HFF-Myc (cell line): ENCODE data around the gene FTL.

Source experiments
- DNase-seq: peaks from one replicate; pipeline ENCODE4 v3.0.0-alpha.2; 2011; ENCODE audit warnings: low read depth; ENCODE audit errors: extremely low read depth
- H3K4me3 ChIP-seq: replicated peaks from 2 replicates; pipeline ENCODE4 v1.5.1; 2011; ENCODE audit warnings: low read depth, mild to moderate bottlenecking, control low read depth, low read length
- TF ChIP-seq, protein P1 (sequence below): IDR thresholded peaks from 2 replicates; pipeline ENCODE4 v1.5.1; 2012; ENCODE audit warnings: mild to moderate bottlenecking, low read depth, low read length, control low read depth; ENCODE audit errors: missing control alignments

The FTL gene

DNA sequence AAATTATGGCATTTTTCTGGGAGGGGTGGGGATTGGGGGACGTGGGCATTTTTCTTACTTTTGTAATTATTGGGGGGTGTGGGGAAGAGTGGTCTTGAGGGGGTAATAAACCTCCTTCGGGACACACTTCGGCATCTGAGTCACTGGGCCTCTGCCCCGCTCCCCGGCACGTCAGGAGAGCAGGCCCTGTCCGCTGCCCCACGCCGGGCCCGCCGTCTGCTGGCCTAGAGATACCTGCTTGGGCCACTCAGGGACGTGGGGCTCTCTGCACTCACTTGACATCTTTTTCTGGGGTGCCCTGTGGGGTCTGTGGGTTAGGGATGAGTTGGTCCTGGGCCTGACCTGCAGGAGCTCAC is 3.5 kb upstream of the FTL start:
- H3K4me3 ChIP-seq = no peak overlapping the region
- TF ChIP-seq, protein P1, sequence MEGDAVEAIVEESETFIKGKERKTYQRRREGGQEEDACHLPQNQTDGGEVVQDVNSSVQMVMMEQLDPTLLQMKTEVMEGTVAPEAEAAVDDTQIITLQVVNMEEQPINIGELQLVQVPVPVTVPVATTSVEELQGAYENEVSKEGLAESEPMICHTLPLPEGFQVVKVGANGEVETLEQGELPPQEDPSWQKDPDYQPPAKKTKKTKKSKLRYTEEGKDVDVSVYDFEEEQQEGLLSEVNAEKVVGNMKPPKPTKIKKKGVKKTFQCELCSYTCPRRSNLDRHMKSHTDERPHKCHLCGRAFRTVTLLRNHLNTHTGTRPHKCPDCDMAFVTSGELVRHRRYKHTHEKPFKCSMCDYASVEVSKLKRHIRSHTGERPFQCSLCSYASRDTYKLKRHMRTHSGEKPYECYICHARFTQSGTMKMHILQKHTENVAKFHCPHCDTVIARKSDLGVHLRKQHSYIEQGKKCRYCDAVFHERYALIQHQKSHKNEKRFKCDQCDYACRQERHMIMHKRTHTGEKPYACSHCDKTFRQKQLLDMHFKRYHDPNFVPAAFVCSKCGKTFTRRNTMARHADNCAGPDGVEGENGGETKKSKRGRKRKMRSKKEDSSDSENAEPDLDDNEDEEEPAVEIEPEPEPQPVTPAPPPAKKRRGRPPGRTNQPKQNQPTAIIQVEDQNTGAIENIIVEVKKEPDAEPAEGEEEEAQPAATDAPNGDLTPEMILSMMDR = no peak

DNA sequence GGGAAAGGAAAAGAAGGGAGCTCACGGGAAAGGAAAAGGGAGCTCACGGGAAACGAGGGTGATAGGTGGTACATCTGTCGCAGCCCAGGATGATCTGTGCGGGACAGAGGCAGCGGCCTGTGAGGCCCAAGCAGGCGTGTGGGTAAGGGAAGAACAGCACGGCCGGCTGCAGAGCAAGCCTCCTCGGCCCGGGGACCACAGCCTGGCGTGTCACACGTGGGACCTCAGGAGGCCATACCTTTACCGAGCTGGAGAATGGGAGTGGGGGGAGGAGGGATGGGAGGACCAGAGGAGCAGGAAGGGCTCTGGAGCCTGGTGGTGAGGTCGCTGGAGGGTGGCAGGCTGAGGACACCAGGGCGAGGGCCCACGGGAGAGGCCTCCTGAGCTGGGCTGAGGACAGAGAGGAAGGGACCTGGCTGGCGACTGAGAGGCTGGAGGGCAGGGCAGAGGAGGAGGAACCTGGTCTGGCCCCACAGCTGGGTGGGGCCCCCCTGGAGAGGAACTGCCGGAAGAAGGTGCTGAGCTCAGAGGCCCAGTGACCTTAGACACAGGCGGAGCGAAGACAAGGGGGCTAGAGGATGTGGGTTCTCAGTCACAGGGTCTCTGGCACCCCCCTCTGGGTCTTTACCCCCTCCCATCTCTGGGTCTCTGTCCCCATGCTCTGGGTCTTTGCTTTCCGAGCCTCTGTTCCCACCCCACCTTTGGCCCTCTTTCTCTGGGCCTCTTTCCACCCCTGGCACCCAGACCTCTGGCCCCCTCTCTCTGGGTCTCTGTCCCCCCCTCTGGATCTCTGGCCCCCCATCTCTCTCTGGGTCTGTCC is 2.9 kb upstream of the FTL start:
- DNase-seq = no peak
- H3K4me3 ChIP-seq = no peak overlapping the region

More for the DNA sequence above, 3.5 kb upstream of the FTL start:
- DNase-seq = no peak

DNA sequence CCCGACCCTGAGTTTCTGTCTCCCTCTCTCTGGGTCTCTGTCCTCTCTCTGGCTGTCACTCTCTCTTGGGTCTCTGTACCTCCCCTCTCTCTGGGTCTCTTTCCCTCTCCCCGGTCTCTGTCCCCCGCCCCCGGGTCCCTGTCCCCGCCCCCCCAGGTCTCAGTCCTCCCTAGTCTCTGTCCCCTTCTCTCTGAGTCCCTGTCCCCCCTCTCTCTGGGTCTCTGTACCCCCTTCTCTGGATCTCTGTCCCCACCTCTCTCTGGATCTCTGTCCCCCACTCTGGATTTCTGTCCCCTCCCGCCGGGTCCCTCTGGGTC is 2.3 kb upstream of the FTL start:
- H3K4me3 ChIP-seq = no peak overlapping the region
- DNase-seq = no peak
- TF ChIP-seq, protein P1 = no peak

More for the DNA sequence above, 2.9 kb upstream of the FTL start:
- TF ChIP-seq, protein P1 = no peak

DNA sequence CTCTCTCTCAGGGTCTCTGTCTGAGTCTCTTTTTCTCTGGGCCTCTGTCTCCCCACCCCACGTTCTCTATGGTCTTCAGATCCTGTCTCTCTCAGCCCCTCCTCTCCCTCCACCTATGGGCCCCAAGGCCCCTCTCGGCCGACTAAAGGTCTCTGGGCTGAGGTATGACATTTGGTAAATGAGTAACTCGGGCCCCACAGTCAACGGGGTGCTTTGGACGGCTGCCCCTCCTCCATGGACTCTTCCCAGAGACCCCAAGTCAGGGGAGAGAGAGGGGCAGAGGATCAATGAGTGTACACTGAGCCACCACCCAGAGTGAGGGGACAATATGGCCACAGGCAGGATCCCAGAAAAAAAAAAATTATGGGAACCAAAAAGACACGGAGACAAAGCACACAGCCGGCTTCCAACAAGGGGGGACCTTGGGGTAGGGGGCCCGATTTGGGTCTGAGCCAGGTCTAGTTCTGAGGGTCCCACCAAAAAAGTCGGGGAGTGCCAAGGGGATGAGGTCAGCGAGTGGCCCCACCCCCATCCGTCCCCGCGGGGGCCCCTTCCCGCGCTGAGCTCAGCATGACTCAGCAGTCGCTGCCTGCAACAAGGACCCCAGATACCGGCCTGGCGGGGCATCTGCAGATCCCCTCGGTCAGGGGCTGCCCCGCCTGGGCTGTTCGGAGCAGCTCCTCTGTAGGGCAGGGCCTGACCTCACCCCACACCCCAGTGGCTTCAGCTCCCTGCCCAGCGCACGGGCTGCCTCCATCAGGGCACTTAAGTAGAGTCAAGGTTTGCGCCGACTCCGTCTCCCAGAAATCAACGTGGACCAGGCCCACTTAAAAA is 1.5 kb upstream of the FTL start:
- no peak overlapping the region for H3K4me3 ChIP-seq
- DNase-seq = no peak
- TF ChIP-seq, protein P1 = no peak

DNA sequence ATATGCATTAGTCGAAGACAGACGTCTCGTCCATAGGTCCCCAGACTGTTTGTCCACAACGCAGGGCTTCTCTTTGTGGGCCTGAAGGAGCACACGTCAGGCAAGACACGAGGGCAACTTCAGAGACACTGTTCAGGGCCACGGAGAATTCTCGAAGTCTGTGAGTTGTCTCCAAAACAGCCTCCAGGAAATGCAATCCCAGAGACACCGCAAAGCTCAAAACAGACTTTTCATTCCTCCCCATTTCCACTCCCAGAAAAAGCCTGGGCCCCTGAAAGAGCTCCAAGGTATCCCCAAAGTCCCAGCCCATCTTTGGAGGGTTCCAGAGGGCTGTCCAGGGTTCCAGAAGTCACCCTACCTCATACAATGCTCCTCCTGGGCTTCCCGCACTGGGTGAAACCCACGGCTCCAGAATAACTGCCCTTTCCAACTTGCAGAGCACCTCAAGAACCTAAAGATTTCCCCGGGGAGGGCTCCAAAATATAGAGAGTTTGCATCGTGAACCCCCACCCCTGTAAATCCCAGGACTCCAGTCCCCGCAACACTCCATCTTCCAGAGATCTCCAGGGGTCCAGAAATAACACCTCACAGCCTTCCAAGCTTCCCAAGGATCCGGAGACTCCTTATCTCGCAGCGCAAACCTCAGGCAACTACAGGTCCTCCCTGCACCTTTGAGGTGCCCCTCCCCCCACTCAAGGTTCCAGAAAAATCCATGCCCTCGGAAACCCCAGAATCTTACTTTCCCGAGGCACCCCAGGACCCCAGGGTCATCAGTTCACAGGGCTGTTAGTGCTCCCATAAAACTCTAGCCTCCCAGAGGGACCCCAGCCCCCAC is 687 bp upstream of the FTL start:
- DNase-seq = no peak
- H3K4me3 ChIP-seq = 0 out of 2 replicates have a peak overlapping the region, but pooled peaks have one; percentile 7
- TF ChIP-seq, protein P1 = no peak

DNA sequence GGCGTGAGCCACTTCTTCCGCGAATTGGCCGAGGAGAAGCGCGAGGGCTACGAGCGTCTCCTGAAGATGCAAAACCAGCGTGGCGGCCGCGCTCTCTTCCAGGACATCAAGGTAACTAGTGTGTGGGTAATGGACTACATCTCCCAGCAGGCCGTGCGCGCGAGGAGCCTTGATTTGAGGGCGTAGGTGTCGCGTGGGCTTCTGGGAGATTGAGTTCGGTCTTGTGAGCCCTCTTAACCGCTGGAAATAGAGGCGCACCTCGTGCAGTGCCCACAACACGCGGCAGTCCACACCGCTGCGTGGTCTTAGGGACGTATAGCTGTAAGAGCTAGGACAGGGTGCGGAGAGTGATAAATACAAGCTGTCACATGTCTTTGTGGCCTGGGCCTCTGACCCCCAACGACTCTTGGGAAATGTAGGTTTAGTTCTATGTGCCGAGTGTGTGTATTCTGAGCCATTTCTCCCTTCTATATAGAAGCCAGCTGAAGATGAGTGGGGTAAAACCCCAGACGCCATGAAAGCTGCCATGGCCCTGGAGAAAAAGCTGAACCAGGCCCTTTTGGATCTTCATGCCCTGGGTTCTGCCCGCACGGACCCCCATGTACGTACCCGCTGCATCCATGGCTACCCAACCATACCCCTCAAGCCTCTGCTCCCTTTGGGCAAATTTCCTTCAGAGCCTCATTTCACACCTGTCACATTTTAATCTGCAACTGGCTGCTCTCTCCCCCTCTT is 864 bp downstream of the FTL start:
- no peak for DNase-seq
- TF ChIP-seq, protein P1 = no peak
- H3K4me3 ChIP-seq = peak overlapping the region; percentile 91
